ENCODE data around the gene FTO. TPM values are rescaled to one million over a fixed set of nuclear protein-coding genes. Genes with fewer than 3 reads are reported as not detected.
A peak's percentile ranks its signal among the peaks of the same experiment; 100 is the strongest.

FTO gene
- polyA plus RNA-seq, 1 donor = 53.4 TPM

DNA sequence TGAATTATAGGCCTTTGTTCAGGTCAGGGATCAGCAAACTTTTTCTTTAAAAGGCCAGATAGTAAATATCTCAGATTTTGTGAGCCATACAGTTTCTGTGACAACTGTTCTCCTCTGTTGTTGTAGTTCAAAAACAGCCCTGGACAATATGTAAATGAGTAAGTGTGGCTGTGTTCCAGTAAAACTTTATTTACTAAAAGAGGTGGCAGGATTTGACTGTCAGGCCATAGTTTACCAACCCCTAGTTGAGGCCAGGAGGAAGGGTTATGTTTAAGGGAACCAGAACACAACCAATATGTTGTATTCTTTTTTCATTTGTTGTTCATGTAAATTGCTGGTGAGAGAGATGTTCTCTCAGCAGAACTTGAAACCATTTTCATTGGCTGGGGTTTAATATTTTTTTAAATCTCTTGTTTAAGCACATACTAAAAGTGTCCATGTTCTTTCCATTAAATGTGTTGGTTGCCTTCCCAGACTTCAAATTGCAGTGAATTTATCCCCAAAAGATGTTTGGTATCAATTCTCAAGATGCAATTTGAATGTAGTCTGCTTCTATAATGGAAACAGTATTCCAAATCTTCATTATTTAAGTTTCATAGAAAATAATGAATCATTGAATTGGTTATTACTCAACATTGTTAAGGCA is 260.3 kb downstream of the FTO start:
- peak; percentile 72 for DNase-seq (ENCODE audit: low read depth)

GRCh38 chr16:53966821-53967571 is 263.0 kb downstream of the FTO start:
- no peak for DNase-seq (ENCODE audit: low read depth)

- DNase-seq (ENCODE audit: low read depth) = no peak
These were observed 263.6 kb downstream of the FTO start for GRCh38 chr16:53967572-53967971.

DNA sequence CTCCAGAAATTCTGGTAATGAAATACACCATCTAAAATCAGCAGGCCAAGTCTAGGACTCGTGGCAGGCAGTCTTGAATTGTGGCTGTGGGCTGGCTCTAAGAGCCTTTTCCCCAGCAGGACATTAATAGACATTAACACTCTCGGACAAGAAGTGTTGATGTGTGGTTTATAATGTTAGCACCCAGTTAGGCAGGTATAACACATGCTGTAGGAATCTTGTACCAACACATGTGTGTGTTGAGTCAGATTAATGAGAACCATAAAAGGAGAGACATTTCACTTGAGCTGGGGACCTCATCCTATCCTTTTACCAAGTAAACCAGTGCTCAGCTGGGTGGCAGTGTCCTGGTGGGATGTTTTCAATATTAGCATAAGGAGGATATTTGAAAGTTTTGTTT is 264.5 kb downstream of the FTO start:
- DNase-seq (ENCODE audit: low read depth) = no peak

DNA sequence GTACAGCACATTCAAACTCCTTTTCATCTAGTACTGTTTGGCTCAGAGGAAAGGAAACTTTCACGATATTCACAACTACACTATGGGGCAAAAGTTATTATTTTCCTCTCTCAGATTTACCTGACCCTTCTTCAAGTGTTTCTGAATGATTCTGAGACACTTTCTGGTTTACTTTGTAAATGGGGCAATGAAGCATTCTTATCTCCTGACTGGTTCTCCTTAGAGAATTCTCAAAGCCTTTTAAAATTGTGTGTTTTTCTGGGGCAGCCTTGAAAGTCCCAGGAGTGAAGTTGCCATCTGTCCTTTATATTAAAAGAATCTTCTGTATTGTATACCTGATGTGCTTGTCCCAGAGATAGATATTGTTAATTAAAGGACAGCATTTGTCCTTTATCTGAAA is 264.9 kb downstream of the FTO start:
- no peak for DNase-seq (ENCODE audit: low read depth)

DNA sequence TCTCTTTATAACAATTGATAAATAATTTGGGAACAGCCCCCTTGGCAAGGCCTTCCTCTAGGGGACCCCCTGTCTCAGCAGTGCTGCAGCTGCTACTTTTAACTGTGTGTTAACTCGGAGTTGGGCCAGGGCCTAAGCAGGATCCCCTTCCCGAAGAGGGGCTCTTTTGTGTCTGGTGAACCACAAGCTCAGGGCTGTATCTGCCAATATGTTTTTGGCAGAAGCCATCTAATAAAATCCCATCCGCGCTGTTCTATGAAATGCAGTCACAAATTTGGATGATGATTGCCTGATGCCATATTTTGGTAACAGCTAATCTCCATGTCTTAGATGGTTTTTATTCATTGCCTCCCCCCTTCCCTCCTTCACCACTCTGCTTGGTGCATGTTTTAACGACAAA is 267.7 kb downstream of the FTO start:
- no peak for DNase-seq (ENCODE audit: low read depth)

- no peak for DNase-seq (ENCODE audit: low read depth)
These were observed 269.1 kb downstream of the FTO start for GRCh38 chr16:53973021-53973420.

- no peak for DNase-seq (ENCODE audit: low read depth)
These were observed 270.6 kb downstream of the FTO start for GRCh38 chr16:53974484-53975080.

DNA sequence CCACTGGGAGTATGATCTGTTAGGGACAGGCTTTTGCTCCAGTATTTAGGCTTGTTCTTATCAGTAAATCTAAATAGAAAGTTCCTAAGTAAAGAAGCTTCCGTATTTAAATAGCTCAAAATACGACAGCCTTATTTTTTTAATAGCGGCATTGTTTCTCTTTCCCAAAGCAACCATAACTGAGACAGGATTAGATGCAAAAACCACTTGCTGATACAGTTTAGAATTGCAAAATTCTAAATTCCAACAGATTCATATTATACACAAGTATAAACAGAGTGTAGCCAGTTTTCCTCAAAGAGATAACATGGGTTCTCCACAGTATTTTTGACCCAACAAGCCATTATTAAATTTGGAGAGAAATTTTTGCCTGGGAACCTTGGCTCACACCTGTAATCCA is 276.7 kb downstream of the FTO start:
- DNase-seq (ENCODE audit: low read depth) = no peak

- no peak for DNase-seq (ENCODE audit: low read depth)
These were observed 278.7 kb downstream of the FTO start for GRCh38 chr16:53982631-53983042.

GRCh38 chr16:53984936-53985335 is 281.0 kb downstream of the FTO start:
- no peak for DNase-seq (ENCODE audit: low read depth)

DNA sequence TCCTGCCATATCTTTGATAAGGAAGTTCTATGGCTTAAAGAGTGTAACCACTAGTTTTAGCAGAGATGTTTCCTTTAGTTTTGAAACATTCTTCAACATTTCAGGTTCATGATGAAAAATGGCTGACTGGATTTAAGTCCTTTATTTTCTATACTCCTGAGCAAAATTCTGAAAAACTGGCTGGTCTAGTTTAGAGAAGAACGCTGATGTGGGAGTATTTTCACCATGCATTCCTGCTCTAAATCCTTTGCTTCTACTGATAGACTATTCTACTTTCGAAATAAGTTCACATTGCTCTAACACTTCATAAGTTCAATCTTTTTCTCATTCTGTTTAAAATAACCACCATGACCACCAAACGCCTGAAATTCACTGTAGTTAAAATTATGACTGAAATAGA is 281.9 kb downstream of the FTO start:
- no peak for DNase-seq (ENCODE audit: low read depth)

- DNase-seq (ENCODE audit: low read depth) = no peak
These were observed 282.8 kb downstream of the FTO start for GRCh38 chr16:53986793-53987192.

GRCh38 chr16:53988136-53988535 is 284.2 kb downstream of the FTO start:
- DNase-seq (ENCODE audit: low read depth) = no peak

DNA sequence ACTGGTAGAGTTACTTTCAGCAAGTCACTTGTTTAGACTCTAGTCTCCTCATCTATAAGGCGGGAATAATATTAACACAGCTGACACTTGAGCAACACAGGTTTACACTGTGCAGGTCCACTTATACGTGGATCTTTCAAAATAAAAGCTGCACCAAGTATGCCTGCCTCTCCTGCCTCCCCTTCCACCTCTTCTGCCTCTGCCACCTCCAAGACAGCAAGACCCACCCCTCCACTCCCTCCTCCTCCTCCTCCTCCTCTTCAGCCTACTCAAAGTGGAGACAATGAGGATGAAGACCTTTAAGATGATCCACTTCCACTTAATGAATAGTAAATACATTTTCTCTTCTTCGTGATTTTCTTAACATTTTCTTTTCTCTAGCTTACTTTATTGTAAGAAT is 285.6 kb downstream of the FTO start:
- DNase-seq (ENCODE audit: low read depth) = no peak

GRCh38 chr16:53991754-53992378 is 287.9 kb downstream of the FTO start:
- no peak for DNase-seq (ENCODE audit: low read depth)

DNA sequence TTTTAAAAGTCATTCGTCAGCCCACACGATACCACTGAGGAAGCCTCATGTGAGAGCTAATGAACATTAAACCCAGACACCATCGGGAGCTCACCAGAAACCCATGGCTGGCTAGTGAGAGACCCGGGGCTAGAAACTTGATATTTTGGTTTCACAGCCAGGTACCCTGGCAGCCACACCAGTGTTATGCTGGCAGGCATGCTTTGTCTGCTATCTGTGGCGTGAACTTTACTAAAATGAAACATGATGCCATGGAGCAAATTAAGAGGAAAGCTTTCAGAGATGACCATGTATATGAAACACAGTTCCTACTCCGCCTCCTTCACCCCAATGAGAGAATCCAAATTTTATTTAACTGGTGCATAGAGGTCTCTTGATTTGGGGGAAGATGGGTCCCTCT is 291.4 kb downstream of the FTO start:
- no peak for DNase-seq (ENCODE audit: low read depth)

GRCh38 chr16:53996961-53997360 is 293.0 kb downstream of the FTO start:
- DNase-seq (ENCODE audit: low read depth) = no peak

DNA sequence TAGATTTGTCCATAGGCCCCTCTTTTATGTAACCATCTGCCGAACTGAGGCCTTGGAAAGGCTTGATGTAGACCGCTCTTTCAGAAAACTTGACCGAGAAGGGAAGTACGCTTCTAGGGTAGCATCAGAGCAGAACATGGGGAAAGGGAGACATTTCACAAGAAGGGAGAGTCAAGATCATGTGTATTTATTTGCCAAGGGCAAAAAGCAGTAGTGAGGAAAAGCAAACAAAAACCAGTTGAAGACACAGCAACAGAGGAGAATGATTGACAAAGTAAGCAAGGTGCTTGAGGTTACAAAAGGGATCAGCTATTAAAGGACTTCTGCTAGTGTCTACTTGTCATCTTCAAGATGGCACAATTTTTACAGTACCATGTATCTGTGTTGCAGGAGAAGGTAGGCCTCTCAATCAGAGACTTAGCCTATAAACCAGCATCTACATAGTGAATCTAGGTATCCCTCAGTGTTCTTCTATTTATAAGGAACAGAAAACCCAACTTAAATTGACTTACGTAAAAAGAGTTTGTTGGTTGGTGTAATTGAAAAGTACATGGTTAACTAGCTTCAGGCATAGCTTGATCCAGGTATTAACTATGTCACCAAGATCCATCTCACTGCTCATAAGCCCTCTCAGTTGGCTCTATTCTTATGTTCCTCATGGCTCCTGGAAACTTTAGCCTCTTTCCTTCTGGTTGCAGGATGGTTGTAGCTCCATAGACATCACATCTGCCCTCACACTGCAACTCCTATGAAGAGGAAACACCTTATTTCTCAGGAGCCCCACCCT is 294.3 kb downstream of the FTO start:
- no peak for DNase-seq (ENCODE audit: low read depth)

GRCh38 chr16:53998966-53999522 is 295.1 kb downstream of the FTO start:
- DNase-seq (ENCODE audit: low read depth) = no peak

- no peak for DNase-seq (ENCODE audit: low read depth)
These were observed 295.9 kb downstream of the FTO start for GRCh38 chr16:53999841-54000240.

DNA sequence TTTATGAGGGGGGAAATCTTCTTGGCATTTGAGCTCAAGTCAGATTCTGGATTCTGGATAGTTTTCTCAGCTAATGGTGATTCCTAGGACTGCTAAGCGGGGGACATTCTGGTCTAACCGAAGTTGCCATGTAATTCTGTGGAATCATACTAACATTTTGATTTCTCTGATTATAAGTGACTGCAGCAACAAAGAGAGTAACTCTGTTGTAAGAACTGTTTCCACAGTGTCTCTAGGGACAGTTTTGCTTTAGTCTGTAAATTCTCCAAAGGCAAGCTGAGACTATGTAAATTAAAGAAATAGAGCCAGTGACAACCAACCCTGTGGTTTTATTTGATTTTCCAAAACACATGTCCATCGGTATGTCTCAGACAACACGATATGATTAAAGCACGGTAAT is 296.4 kb downstream of the FTO start:
- DNase-seq (ENCODE audit: low read depth) = no peak
